CD4-positive, CD25-positive, alpha-beta regulatory T cell (primary cell): ENCODE results near the gene SLC7A14. TPM values are rescaled to one million over a fixed set of nuclear protein-coding genes. Genes with fewer than 3 reads are reported as not detected.

Experiments used
- ATAC-seq, 2 donors: fragments of 150-1000 bp; cut with Tn5 transposase; one replicate each; pipeline ENCODE4 v1.10.0; 2021; ENCODE audit warnings: low read depth in 2 of 2, moderate number of reproducible peaks in 2 of 2, moderate library complexity in 1 of 2
- DNase-seq, 3 donors: peaks; one replicate each; pipeline versions ENCODE4 v3.0.0 to v3.0.0-alpha.2; 2012 to 2022; ENCODE audit warnings: mixed read lengths in 1 of 3
- H3K27ac ChIP-seq: one replicate; pipeline ENCODE4 v1.7.0; 2013; ENCODE audit warnings: mild to moderate bottlenecking, low read length; ENCODE audit not compliant: insufficient read depth, poor library complexity, severe bottlenecking
- H3K27me3 ChIP-seq: one replicate; pipeline ENCODE4 v1.7.0; 2013; ENCODE audit warnings: low read length; ENCODE audit not compliant: control insufficient read depth, insufficient read depth
- H3K36me3 ChIP-seq: one replicate; pipeline ENCODE4 v1.7.0; 2013; ENCODE audit warnings: mild to moderate bottlenecking, low read length, moderate library complexity; ENCODE audit not compliant: control insufficient read depth, insufficient read depth
- H3K4me1 ChIP-seq: 2 replicates; pipeline ENCODE4 v1.7.0; 2013; ENCODE audit warnings: mild to moderate bottlenecking, low read length; ENCODE audit not compliant: insufficient read depth, control insufficient read depth, poor library complexity, severe bottlenecking
- H3K4me3 ChIP-seq: one replicate; pipeline ENCODE4 v1.7.0; 2013; ENCODE audit warnings: low read depth, mild to moderate bottlenecking, low read length, moderate library complexity
- H3K9me3 ChIP-seq, 2 experiments: 1 replicate in 1 of 2; 2 replicates in 1 of 2; pipeline ENCODE4 v1.7.0; 2013; ENCODE audit warnings: low read length in 2 of 2, mild to moderate bottlenecking in 1 of 2, moderate library complexity in 1 of 2; ENCODE audit not compliant: control insufficient read depth in 2 of 2
- H3K27ac Mint-ChIP-seq, 3 donors: one replicate each; pipeline ENCODE4 v1.8.0; 2020 to 2022; ENCODE audit warnings: mild to moderate bottlenecking in 3 of 3, mixed read lengths in 3 of 3, moderate library complexity in 2 of 3
- H3K27me3 Mint-ChIP-seq: one replicate; pipeline ENCODE4 v1.8.0; 2022; ENCODE audit warnings: mild to moderate bottlenecking, mixed read lengths
- H3K36me3 Mint-ChIP-seq: one replicate; pipeline ENCODE4 v1.8.0; 2020; ENCODE audit warnings: mixed read lengths
- H3K4me1 Mint-ChIP-seq, 4 donors: one replicate each; pipeline ENCODE4 v1.8.0; 2020 to 2022; ENCODE audit warnings: mixed read lengths in 4 of 4, mild to moderate bottlenecking in 1 of 4
- H3K4me3 Mint-ChIP-seq, 4 donors: one replicate each; pipeline ENCODE4 v1.8.0; 2020 to 2022; ENCODE audit warnings: mild to moderate bottlenecking in 4 of 4, mixed read lengths in 4 of 4, moderate library complexity in 3 of 4
- H3K9me3 Mint-ChIP-seq, 7 donors: one replicate each; pipeline ENCODE4 v1.8.0; 2020 to 2022; ENCODE audit warnings: mixed read lengths in 7 of 7, mild to moderate bottlenecking in 3 of 7, moderate library complexity in 2 of 7
- polyA plus RNA-seq, 4 donors: library from polyadenylated mRNA; unstranded; fragments of 300-500 nt; fragmentation: Illumina TruSeq; gene quantifications; one replicate each; pipeline ENCODE4 v1.2.3, GENCODE V29; 2021
- total RNA-seq: library from RNA; stranded (reverse); gene quantifications from one replicate; pipeline ENCODE4 v1.2.3, GENCODE V29; 2022

Gene SLC7A14
- total and polyA plus RNA-seq, 5 donors from 2014 or later, result not detected

- Mint-ChIP-seq H3K4me1 (no peaks in the 10 kb centered on the region), H3K4me3 (no peak overlapping the region), H3K36me3 (no peaks in the 10 kb centered on the region), H3K27ac (no peak overlapping the region), H3K9me3 (peaks cover 0 to 2% (median 0%) of the 10 kb centered on the region in 7 donors), H3K27me3 (peaks cover 19% of the 10 kb centered on the region)
- no peaks in the 10 kb centered on the region for H3K4me1 ChIP-seq
- ATAC-seq, result no peak
- no peak overlapping the region for H3K4me3 ChIP-seq
- H3K27me3 ChIP-seq, result no peaks in the 10 kb centered on the region
- no peak for DNase-seq
- no peaks in the 10 kb centered on the region for H3K9me3 ChIP-seq
- H3K36me3 ChIP-seq, result no peaks in the 10 kb centered on the region
- no peak overlapping the region for H3K27ac ChIP-seq
These were observed 122.9 kb downstream of the SLC7A14 start for GRCh38 chr3:170463011-170463410.

DNA sequence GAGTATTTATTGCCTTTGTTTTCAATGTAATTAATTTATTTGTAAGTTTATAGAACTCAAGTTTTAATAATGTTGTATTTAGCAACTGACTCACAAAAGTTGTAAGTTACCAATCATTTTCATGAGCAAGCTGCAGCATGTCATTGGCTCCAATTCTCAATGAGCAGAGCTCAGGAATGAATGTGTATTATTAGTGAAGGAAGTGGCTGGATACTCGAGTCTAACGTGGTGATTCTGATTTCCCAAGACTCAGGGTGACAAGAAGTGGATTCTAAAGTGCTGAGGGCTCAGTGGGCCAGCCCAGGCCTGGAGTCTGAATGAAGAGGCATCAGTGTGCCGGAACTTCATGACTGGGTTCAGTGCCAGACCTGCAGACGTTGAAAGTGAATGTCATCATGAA lies 127.6 kb downstream of the SLC7A14 start:
- Mint-ChIP-seq H3K4me1 (no peaks in the 10 kb centered on the region), H3K36me3 (no peaks in the 10 kb centered on the region), H3K27ac (no peak overlapping the region), H3K9me3 (no peaks in the 10 kb centered on the region), H3K27me3 (peaks cover 9% of the 10 kb centered on the region), H3K4me3 (no peak overlapping the region)
- Histone ChIP-seq H3K9me3 (no peaks in the 10 kb centered on the region), H3K27me3 (no peaks in the 10 kb centered on the region), H3K4me3 (no peak overlapping the region), H3K27ac (no peak overlapping the region), H3K4me1 (no peaks in the 10 kb centered on the region), H3K36me3 (no peaks in the 10 kb centered on the region)
- ATAC-seq (no peak), DNase-seq (no peak)

GRCh38 chr3:170454509-170454908 lies 131.4 kb downstream of the SLC7A14 start:
- no peaks in the 10 kb centered on the region for H3K4me1 Mint-ChIP-seq
- H3K27ac Mint-ChIP-seq, result no peak overlapping the region
- Histone ChIP-seq H3K36me3 (no peaks in the 10 kb centered on the region), H3K27ac (no peak overlapping the region), H3K27me3 (no peaks in the 10 kb centered on the region), H3K4me1 (no peaks in the 10 kb centered on the region), H3K9me3 (no peaks in the 10 kb centered on the region), H3K4me3 (no peak overlapping the region)
- no peaks in the 10 kb centered on the region for H3K9me3 Mint-ChIP-seq
- H3K27me3 Mint-ChIP-seq, result peaks cover under 1% of the 10 kb centered on the region
- DNase-seq, result no peak
- H3K36me3 Mint-ChIP-seq, result no peaks in the 10 kb centered on the region
- H3K4me3 Mint-ChIP-seq, result no peak overlapping the region
- ATAC-seq, result no peak

DNA sequence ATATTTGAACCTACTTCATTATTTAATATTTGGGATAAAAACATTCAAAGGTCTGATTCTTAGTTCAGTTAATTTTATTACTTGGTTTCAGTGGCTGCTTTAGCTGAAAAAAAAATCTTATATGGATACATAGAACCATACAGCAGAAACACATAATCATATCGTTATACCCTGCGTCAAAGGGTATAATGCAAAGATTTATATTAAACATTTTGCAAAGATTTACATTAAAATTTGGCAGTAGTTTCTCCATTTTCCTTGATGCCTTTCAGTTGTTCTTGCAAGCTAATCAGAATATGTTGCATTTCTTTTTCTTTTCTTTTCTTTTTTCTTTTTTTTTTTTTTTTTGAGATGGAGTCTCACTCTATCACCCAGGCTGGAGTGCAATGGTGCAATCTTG lies 135.8 kb downstream of the SLC7A14 start:
- H3K36me3 Mint-ChIP-seq, result no peaks in the 10 kb centered on the region
- Histone ChIP-seq H3K27ac (no peak overlapping the region), H3K9me3 (no peaks in the 10 kb centered on the region), H3K4me1 (no peaks in the 10 kb centered on the region), H3K4me3 (no peak overlapping the region), H3K27me3 (no peaks in the 10 kb centered on the region), H3K36me3 (no peaks in the 10 kb centered on the region)
- no peak overlapping the region for H3K4me3 Mint-ChIP-seq
- H3K27me3 Mint-ChIP-seq, result peaks cover 10% of the 10 kb centered on the region
- DNase-seq, result no peak
- no peaks in the 10 kb centered on the region for H3K4me1 Mint-ChIP-seq
- no peak overlapping the region for H3K27ac Mint-ChIP-seq
- no peaks in the 10 kb centered on the region for H3K9me3 Mint-ChIP-seq
- ATAC-seq, result no peak

GRCh38 chr3:170448584-170448983 lies 137.3 kb downstream of the SLC7A14 start:
- no peak overlapping the region for H3K27ac Mint-ChIP-seq
- peaks cover 10% of the 10 kb centered on the region for H3K27me3 Mint-ChIP-seq
- no peak overlapping the region for H3K4me3 Mint-ChIP-seq
- no peak overlapping the region for H3K4me3 ChIP-seq
- no peak overlapping the region for H3K27ac ChIP-seq
- no peak for DNase-seq
- H3K36me3 ChIP-seq, result no peaks in the 10 kb centered on the region
- no peaks in the 10 kb centered on the region for H3K36me3 Mint-ChIP-seq
- H3K9me3 Mint-ChIP-seq, result no peaks in the 10 kb centered on the region
- no peak for ATAC-seq
- no peaks in the 10 kb centered on the region for H3K4me1 ChIP-seq
- H3K27me3 ChIP-seq, result no peaks in the 10 kb centered on the region
- no peaks in the 10 kb centered on the region for H3K4me1 Mint-ChIP-seq
- H3K9me3 ChIP-seq, result no peaks in the 10 kb centered on the region

DNA sequence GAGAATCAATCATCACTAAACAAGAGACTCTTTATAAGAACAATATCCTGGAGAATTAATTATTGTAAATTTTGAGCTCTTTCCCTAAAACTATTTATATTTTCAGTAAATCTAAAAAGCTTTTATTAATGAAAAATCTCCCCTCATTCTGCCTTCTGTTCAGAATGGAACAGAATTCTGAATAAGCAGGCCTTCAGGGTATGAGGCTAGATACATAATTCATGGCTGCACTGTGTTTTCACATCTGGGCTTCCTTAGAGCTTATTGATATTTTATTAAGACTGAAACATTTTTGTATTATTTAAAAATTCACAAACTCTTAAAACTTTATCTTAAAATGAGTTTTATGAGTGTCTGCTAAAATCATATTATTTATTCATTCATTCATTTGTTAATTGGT lies 142.4 kb downstream of the SLC7A14 start:
- Histone ChIP-seq H3K4me1 (no peaks in the 10 kb centered on the region), H3K4me3 (no peak overlapping the region), H3K9me3 (no peaks in the 10 kb centered on the region), H3K27ac (no peak overlapping the region), H3K36me3 (no peaks in the 10 kb centered on the region), H3K27me3 (peaks cover 6% of the 10 kb centered on the region)
- no peaks in the 10 kb centered on the region for H3K4me1 Mint-ChIP-seq
- no peak for ATAC-seq
- no peak overlapping the region for H3K4me3 Mint-ChIP-seq
- no peak overlapping the region for H3K27ac Mint-ChIP-seq
- no peak for DNase-seq
- no peaks in the 10 kb centered on the region for H3K36me3 Mint-ChIP-seq
- peaks cover 6% of the 10 kb centered on the region for H3K27me3 Mint-ChIP-seq
- H3K9me3 Mint-ChIP-seq, result peaks cover 0 to 2% (median 0%) of the 10 kb centered on the region in 7 donors

GRCh38 chr3:170442947-170443346 lies 142.9 kb downstream of the SLC7A14 start:
- Mint-ChIP-seq H3K4me1 (no peaks in the 10 kb centered on the region), H3K9me3 (peaks cover 0 to 2% (median 0%) of the 10 kb centered on the region in 7 donors), H3K27me3 (peaks cover 6% of the 10 kb centered on the region), H3K4me3 (no peak overlapping the region), H3K27ac (no peak overlapping the region), H3K36me3 (no peaks in the 10 kb centered on the region)
- Histone ChIP-seq H3K4me1 (no peaks in the 10 kb centered on the region), H3K4me3 (no peak overlapping the region), H3K27me3 (peaks cover 6% of the 10 kb centered on the region), H3K9me3 (no peaks in the 10 kb centered on the region), H3K27ac (no peak overlapping the region), H3K36me3 (no peaks in the 10 kb centered on the region)
- DNase-seq (no peak), ATAC-seq (no peak)

- Histone ChIP-seq H3K4me3 (no peak overlapping the region), H3K9me3 (no peaks in the 10 kb centered on the region), H3K36me3 (no peaks in the 10 kb centered on the region), H3K27me3 (peaks cover 7% of the 10 kb centered on the region), H3K4me1 (no peaks in the 10 kb centered on the region), H3K27ac (no peak overlapping the region)
- H3K27ac Mint-ChIP-seq, result no peak overlapping the region
- peaks cover 0 to 2% (median 0%) of the 10 kb centered on the region in 7 donors for H3K9me3 Mint-ChIP-seq
- DNase-seq, result no peak
- H3K4me1 Mint-ChIP-seq, result no peaks in the 10 kb centered on the region
- H3K36me3 Mint-ChIP-seq, result no peaks in the 10 kb centered on the region
- ATAC-seq, result no peak
- no peak overlapping the region for H3K4me3 Mint-ChIP-seq
- peaks cover 6% of the 10 kb centered on the region for H3K27me3 Mint-ChIP-seq
These were observed 144.5 kb downstream of the SLC7A14 start for GRCh38 chr3:170441412-170441811.
